IPS DF 19.7 (cell line): Measurements from ENCODE around the gene RNF25.

Source experiments
- DNase-seq: peaks from one replicate; pipeline ENCODE4 v3.0.0-alpha.2; 2013; ENCODE audit warnings: low read depth, low spot score

Gene RNF25

GRCh38 chr2:218671654-218672566 is at the start of gene RNF25, which contains the start of gene STK36:
TSS of gene RNF25 (minus strand) at chr2:218672002. CDS start at chr2:218671970, 32 bp downstream.
TSS of gene STK36 (plus strand) at chr2:218672086. CDS start at chr2:218672830, 744 bp downstream.
- DNase-seq = peak; percentile 83

- no peak for DNase-seq
Observed at GRCh38 chr2:218721488-218721887, 49.7 kb upstream of the RNF25 start.

- no peak for DNase-seq
Observed at GRCh38 chr2:218720048-218721041, 48.5 kb upstream of the RNF25 start.

- no peak for DNase-seq
Observed at GRCh38 chr2:218719457-218719856, 47.7 kb upstream of the RNF25 start.

GRCh38 chr2:218718058-218718457 is 46.3 kb upstream of the RNF25 start:
- no peak for DNase-seq

GRCh38 chr2:218717262-218717661 is 45.5 kb upstream of the RNF25 start:
- DNase-seq = no peak

GRCh38 chr2:218716070-218716469 is 44.3 kb upstream of the RNF25 start:
- DNase-seq = no peak

- DNase-seq = no peak
Observed at GRCh38 chr2:218713922-218714321, 42.1 kb upstream of the RNF25 start.

GRCh38 chr2:218711550-218711929 is 39.7 kb upstream of the RNF25 start:
- no peak for DNase-seq

- peak; percentile 71 for DNase-seq
Observed at GRCh38 chr2:218710687-218711549, 39.1 kb upstream of the RNF25 start, which contains the start of gene TTLL4. TSS of gene TTLL4 (plus strand) at chr2:218710835. CDS start at chr2:218737677, 26,842 bp downstream.

- no peak for DNase-seq
Observed at GRCh38 chr2:218710334-218710686, 38.5 kb upstream of the RNF25 start.

GRCh38 chr2:218709908-218710307 is 38.1 kb upstream of the RNF25 start:
- no peak for DNase-seq

GRCh38 chr2:218708086-218708485 is 36.3 kb upstream of the RNF25 start:
- DNase-seq = no peak

- DNase-seq = no peak
Observed at GRCh38 chr2:218703341-218703740, 31.5 kb upstream of the RNF25 start.

- DNase-seq = no peak
Observed at GRCh38 chr2:218701806-218702205, 30.0 kb upstream of the RNF25 start.

- DNase-seq = no peak
Observed at GRCh38 chr2:218698885-218699284, 27.1 kb upstream of the RNF25 start.

- DNase-seq = no peak
Observed at GRCh38 chr2:218694405-218695145, 22.8 kb upstream of the RNF25 start.

- DNase-seq = no peak
Observed at GRCh38 chr2:218691234-218691633, 19.4 kb upstream of the RNF25 start.

- peak; percentile 59 for DNase-seq
Observed at GRCh38 chr2:218687400-218688060, 15.7 kb upstream of the RNF25 start.

GRCh38 chr2:218680061-218680460 is 8.3 kb upstream of the RNF25 start:
- DNase-seq = no peak
